ENCODE results near the gene GYG2. TPM values are rescaled to one million over a fixed set of nuclear protein-coding genes. Genes with fewer than 3 reads are reported as not detected.

GYG2 gene
- total RNA-seq, 1 experiment from 2014 or later: 19.0 TPM

- Histone ChIP-seq H3K9me3 (replicated peaks) (no peaks in the 10 kb centered on the region), H3K27ac (no peak overlapping the region), H3K27me3 (replicated peaks) (no peaks in the 10 kb centered on the region), H3K4me1 (replicated peaks) (no peaks in the 10 kb centered on the region), H3K4me3 (peak overlapping the region; percentile 41), H3K36me3 (no peaks in the 10 kb centered on the region)
- DNase-seq (ENCODE audit: low read depth in 1 of 2, low spot score in 2 of 2): no peak
Observed at GRCh38 chrX:2829469-2830246, 928 bp downstream of the GYG2 start.

- Histone ChIP-seq H3K27me3 (replicated peaks) (no peaks in the 10 kb centered on the region), H3K4me1 (replicated peaks) (no peaks in the 10 kb centered on the region), H3K36me3 (no peaks in the 10 kb centered on the region), H3K9me3 (replicated peaks) (no peaks in the 10 kb centered on the region), H3K27ac (no peak overlapping the region), H3K4me3 (no peak overlapping the region)
- no peak for DNase-seq (ENCODE audit: low read depth in 1 of 2, low spot score in 2 of 2)
Observed at GRCh38 chrX:2831471-2832228, 2.9 kb downstream of the GYG2 start.

DNA sequence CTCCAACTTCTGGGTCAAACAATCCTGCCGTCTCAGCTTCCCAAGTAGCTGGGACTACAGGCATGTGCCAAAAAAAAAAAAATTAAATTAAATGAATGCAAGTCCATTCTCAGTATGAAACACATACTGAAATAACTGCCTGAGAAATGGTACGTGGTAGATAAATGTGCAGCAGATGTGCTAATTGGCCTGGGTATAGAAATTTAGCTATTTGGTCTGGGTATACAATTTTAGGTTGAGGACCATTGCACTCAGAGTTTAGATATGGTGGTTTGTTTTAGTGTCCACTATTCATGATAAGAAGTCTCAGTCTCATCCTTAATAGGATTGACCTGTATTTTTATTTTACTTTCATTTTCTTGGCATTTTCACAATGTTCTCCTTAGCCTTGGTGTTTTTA, 9.2 kb downstream of the GYG2 start:
- Histone ChIP-seq H3K36me3 (no peaks in the 10 kb centered on the region), H3K4me3 (no peak overlapping the region), H3K9me3 (replicated peaks) (no peaks in the 10 kb centered on the region), H3K4me1 (replicated peaks) (peaks cover 7% of the 10 kb centered on the region), H3K27me3 (replicated peaks) (no peaks in the 10 kb centered on the region), H3K27ac (no peak overlapping the region)
- no peak for DNase-seq (ENCODE audit: low read depth in 1 of 2, low spot score in 2 of 2)

DNA sequence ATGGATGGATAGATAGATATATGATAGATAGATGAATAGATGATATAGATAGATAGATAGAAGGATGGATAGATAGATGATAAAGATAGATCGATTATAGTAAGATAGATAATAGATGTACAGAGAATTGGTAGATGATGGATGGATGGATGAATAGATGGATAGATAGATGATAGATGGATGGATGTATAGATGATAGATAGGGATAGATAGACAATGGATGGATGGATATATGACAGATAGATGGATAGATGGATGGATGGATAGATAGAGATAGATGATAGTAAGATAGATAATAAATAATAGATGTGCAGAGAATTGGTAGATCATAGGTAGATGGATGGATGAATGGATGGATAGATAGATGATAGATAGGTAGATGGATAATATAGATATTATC, 12.2 kb downstream of the GYG2 start:
- Histone ChIP-seq H3K27ac (no peak overlapping the region), H3K27me3 (replicated peaks) (no peaks in the 10 kb centered on the region)
- DNase-seq (ENCODE audit: low read depth in 1 of 2, low spot score in 2 of 2): no peak

DNA sequence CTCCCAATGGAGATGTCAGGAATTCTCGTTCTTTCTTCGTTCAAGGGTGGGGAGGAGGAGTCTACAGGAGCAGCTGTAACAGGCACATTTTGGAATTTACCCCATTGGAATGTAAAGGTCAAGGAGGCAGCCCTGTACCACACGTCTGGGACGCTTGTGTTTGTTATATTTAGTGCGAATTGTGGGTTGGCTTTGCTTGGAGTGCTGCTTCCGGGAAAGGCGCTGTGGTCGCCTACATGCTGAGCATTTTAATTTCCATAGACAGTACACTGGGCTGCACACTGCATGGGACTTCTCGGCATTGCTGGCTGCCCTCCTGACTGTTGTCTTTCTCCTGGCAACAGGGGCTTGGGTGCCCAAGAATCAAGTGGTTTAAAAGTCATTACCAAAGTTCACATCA, 12.8 kb downstream of the GYG2 start:
- no peak overlapping the region for H3K4me3 ChIP-seq
- H3K27ac ChIP-seq: no peak overlapping the region
- H3K9me3 ChIP-seq (replicated peaks): no peaks in the 10 kb centered on the region
- no peaks in the 10 kb centered on the region for H3K36me3 ChIP-seq
- H3K4me1 ChIP-seq (replicated peaks): peaks cover 7% of the 10 kb centered on the region
- no peaks in the 10 kb centered on the region for H3K27me3 ChIP-seq (replicated peaks)
- DNase-seq (ENCODE audit: low read depth in 1 of 2, low spot score in 2 of 2): peak; percentile 30 to 42

More for the DNA sequence above, 12.2 kb downstream of the GYG2 start:
- H3K9me3 ChIP-seq (replicated peaks): no peaks in the 10 kb centered on the region
- H3K36me3 ChIP-seq: no peaks in the 10 kb centered on the region
- H3K4me1 ChIP-seq (replicated peaks): peaks cover 7% of the 10 kb centered on the region
- H3K4me3 ChIP-seq: no peak overlapping the region

DNA sequence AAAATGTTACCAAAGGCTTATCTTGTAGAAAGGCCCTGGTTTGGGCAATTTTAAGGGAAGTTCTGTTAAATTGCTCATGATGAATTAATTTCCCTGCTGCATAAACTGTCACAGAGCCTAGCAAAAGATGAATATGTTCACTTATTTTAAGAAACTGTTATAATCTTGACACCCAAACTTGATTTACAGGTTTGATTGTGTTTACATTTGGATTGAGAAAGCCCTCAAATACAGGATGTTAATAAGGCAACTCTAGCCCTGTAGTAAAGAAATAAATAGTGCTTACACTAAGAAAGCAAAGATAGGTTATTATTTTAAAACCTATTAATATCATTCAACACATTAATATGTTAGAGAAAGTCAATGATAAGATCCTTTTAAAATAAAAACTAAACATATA, 18.3 kb downstream of the GYG2 start:
- Histone ChIP-seq H3K27ac (no peak overlapping the region), H3K4me3 (no peak overlapping the region)
- DNase-seq (ENCODE audit: low read depth in 1 of 2, low spot score in 2 of 2): no peak

DNA sequence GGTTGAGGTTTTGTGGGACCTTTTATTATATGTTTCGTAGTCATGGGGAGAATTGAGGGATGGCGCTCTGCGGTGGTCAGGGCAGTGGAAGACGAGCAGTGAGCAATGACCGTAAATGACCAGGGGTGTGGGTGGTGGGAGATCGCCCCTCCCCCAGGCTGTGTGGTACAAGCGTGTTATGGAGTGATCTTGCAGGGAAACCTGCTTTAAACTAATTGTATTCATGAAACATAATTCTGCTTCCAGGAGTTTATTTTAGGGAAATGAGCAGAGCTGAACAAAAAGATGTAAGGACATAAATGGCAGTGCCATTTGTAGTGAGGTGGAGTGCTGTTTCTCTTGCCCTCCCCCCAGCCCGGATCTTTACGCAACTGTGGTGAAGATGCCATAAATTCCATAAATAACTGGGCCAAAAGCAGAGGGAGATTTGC, 20.2 kb downstream of the GYG2 start:
- Histone ChIP-seq H3K27me3 (replicated peaks) (no peaks in the 10 kb centered on the region), H3K36me3 (no peaks in the 10 kb centered on the region), H3K4me1 (replicated peaks) (peaks cover 22% of the 10 kb centered on the region), H3K4me3 (peak overlapping the region; percentile 14), H3K27ac (peak overlapping the region; percentile 99), H3K9me3 (replicated peaks) (no peaks in the 10 kb centered on the region)
- peak; percentile 68 to 81 for DNase-seq (ENCODE audit: low read depth in 1 of 2, low spot score in 2 of 2)

More for the DNA sequence above, 18.3 kb downstream of the GYG2 start:
- no peaks in the 10 kb centered on the region for H3K27me3 ChIP-seq (replicated peaks)
- peaks cover 22% of the 10 kb centered on the region for H3K4me1 ChIP-seq (replicated peaks)
- no peaks in the 10 kb centered on the region for H3K36me3 ChIP-seq
- no peaks in the 10 kb centered on the region for H3K9me3 ChIP-seq (replicated peaks)

DNA sequence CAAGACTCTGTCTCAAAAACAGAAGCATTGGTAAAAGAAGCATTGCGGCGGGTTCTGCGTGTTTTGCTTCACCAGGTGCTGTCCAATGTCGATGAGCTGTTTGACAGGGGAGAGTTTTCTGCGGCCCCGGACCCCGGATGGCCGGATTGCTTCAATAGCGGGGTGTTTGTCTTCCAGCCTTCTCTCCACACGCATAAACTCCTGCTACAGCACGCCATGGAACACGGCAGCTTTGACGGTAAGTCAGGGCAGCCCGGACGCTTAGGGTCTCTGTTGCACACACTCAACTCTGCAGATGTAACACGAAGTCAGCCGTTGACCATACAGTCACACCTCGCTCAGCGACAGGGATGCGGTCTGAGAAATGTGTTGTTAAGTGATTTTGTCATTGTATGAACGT, 26.2 kb downstream of the GYG2 start:
- no peaks in the 10 kb centered on the region for H3K27me3 ChIP-seq (replicated peaks)
- H3K9me3 ChIP-seq (replicated peaks): no peaks in the 10 kb centered on the region
- no peaks in the 10 kb centered on the region for H3K36me3 ChIP-seq
- no peak overlapping the region for H3K4me3 ChIP-seq
- H3K27ac ChIP-seq: no peak overlapping the region
- DNase-seq (ENCODE audit: low read depth in 1 of 2, low spot score in 2 of 2): no peak
- H3K4me1 ChIP-seq (replicated peaks): peaks cover 4% of the 10 kb centered on the region

DNA sequence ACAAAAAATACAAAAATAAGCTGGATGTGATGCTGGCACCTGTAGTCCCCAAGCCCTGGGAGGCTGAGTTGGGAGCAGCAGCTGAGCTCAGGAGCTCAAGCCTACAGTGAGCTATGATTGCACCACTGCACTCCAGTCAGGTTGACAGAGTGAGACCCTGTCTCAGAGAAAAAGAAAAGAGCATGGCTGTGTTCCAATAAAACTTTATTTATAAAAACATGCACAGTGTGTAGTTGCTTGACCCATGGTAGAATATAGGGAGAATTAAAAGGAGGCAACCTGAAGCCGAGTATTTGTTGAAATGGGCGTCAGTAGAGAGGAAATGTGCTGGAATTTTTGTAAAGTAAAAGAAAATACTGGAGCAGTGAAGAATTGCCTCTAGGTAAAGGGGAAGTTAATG, 27.0 kb downstream of the GYG2 start:
- Histone ChIP-seq H3K36me3 (no peaks in the 10 kb centered on the region), H3K4me3 (no peak overlapping the region), H3K9me3 (replicated peaks) (no peaks in the 10 kb centered on the region), H3K4me1 (replicated peaks) (no peaks in the 10 kb centered on the region), H3K27ac (no peak overlapping the region), H3K27me3 (replicated peaks) (no peaks in the 10 kb centered on the region)
- DNase-seq (ENCODE audit: low read depth in 1 of 2, low spot score in 2 of 2): no peak

DNA sequence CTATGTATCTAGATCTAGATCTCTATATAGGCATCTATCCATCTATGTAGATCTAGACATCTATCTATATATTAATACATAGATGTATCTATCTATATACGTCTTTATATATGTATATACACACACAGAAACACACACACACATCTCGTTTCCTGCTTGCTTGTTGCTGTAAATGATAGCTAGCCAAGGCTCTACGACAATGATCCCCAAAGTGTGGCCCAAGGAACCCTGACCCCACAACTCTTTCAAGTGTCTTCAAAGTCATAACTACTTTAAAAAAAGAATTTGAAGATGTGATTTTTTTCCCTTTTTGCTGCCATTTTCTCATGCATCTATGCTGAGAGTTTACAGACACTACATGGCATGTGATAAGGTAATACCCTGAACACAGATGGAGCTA, 28.8 kb downstream of the GYG2 start:
- H3K9me3 ChIP-seq (replicated peaks): no peaks in the 10 kb centered on the region
- no peak overlapping the region for H3K27ac ChIP-seq
- no peak overlapping the region for H3K4me3 ChIP-seq
- H3K36me3 ChIP-seq: no peaks in the 10 kb centered on the region
- no peaks in the 10 kb centered on the region for H3K27me3 ChIP-seq (replicated peaks)
- no peak for DNase-seq (ENCODE audit: low read depth in 1 of 2, low spot score in 2 of 2)
- H3K4me1 ChIP-seq (replicated peaks): no peaks in the 10 kb centered on the region

DNA sequence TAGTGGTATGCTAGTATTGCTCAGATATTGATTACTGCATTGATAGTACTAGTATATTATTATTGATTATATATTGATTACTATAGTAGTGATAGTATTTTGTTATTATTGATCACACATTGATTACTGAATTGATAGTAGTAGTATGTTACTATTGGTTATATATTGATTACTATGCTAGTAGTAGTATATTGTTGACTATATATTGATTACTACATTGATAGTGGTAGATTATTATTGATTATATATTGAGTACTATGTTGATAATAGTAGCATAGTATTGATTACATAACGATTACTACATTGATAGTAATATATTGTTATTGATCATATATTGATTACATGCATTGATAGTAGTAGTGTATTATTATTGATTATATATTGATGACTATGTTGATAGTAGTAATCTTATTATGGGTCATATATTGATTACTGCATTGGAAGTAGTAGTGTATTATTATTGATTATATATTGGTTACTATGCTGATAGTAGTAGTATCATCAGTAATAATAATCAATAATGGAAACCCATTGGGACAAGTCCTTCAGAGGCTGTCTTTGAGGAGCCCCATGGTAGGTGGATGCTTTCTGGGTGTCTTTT, 30.6 kb downstream of the GYG2 start:
- no peaks in the 10 kb centered on the region for H3K27me3 ChIP-seq (replicated peaks)
- H3K27ac ChIP-seq: no peak overlapping the region
- no peaks in the 10 kb centered on the region for H3K36me3 ChIP-seq
- H3K4me3 ChIP-seq: no peak overlapping the region
- no peaks in the 10 kb centered on the region for H3K9me3 ChIP-seq (replicated peaks)
- DNase-seq (ENCODE audit: low read depth in 1 of 2, low spot score in 2 of 2): no peak
- H3K4me1 ChIP-seq (replicated peaks): peaks cover 7% of the 10 kb centered on the region

DNA sequence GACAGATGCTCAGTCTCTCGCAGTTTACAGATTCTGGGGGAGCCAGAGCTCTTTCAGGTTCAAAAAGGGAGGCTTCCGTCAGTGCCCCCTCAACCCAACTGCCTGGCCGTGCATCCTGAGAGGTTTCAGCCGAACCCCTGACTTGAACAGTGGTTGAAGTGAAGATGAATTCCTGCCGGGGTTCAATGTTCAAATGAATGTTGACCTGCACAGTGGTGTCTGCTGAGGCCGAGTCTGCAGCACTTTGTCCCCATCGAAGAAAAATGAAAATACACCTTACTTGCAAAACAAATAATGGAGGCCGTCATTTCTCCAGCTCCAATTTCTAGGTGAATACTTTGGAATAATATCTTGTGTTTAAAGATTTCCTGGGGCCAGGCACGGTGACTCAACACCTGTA, 33.7 kb downstream of the GYG2 start:
- Histone ChIP-seq H3K36me3 (no peaks in the 10 kb centered on the region; the same call in 1 of the 2 replicates), H3K27me3 (replicated peaks) (no peaks in the 10 kb centered on the region), H3K27ac (no peak overlapping the region), H3K4me1 (replicated peaks) (peaks cover 7% of the 10 kb centered on the region), H3K9me3 (replicated peaks) (no peaks in the 10 kb centered on the region), H3K4me3 (no peak overlapping the region)
- no peak for DNase-seq (ENCODE audit: low read depth in 1 of 2, low spot score in 2 of 2)

DNA sequence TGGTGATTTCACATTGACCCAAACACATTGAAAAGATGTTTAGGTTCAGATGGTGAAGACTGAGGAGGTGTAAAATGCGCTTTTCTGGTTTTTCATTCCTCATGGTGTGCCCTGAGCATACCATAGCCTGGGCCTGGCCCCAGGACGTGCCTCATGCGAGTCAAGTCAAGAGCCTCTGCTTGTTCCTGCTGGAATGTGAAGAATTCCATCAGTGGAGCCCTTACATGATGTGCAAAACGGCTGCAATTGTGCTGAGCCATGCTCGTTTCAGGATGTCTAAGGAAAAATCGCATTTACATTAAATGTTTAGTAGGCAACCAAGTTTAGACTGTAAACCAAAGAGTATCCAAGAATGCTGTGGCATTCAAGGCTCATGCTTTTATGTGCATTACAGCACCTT, 34.9 kb downstream of the GYG2 start:
- DNase-seq (ENCODE audit: low read depth in 1 of 2, low spot score in 2 of 2): peak in 1 of 2 experiments; percentile 6
- H3K4me3 ChIP-seq: no peak overlapping the region
- peaks cover 7% of the 10 kb centered on the region for H3K4me1 ChIP-seq (replicated peaks)
- H3K36me3 ChIP-seq: no peaks in the 10 kb centered on the region; the same call in 1 of the 2 replicates
- no peaks in the 10 kb centered on the region for H3K9me3 ChIP-seq (replicated peaks)
- no peaks in the 10 kb centered on the region for H3K27me3 ChIP-seq (replicated peaks)
- H3K27ac ChIP-seq: no peak overlapping the region

- H3K36me3 ChIP-seq: no peaks in the 10 kb centered on the region; the same call in 1 of the 2 replicates
- no peak overlapping the region for H3K4me3 ChIP-seq
- H3K4me1 ChIP-seq (replicated peaks): peaks cover 7% of the 10 kb centered on the region
- no peaks in the 10 kb centered on the region for H3K27me3 ChIP-seq (replicated peaks)
- H3K27ac ChIP-seq: no peak overlapping the region
- H3K9me3 ChIP-seq (replicated peaks): no peaks in the 10 kb centered on the region
- no peak for DNase-seq (ENCODE audit: low read depth in 1 of 2, low spot score in 2 of 2)
Observed at GRCh38 chrX:2867206-2867605, 38.5 kb downstream of the GYG2 start.

Data from SJSA1 (cell line).